GM13976 (cell line): ENCODE results near the gene ANTKMT.

Experiments
- DNase-seq: peaks from one replicate; pipeline ENCODE4 v3.0.0; 2012; ENCODE audit warnings: low spot score
- CTCF ChIP-seq: IDR thresholded peaks from 2 replicates; pipeline ENCODE4 v1.5.1; 2012; ENCODE audit warnings: borderline replicate concordance, mild to moderate bottlenecking; ENCODE audit not compliant: insufficient read depth; ENCODE audit errors: extremely low read depth, missing control alignments, control extremely low read depth
- in situ Hi-C: fragments of 300-500 bp; cut with MboI; formaldehyde crosslinking; loops from one replicate; pipeline ENCODE4 v1.12.0; 2022; ENCODE audit warnings: low sequenced_read_pairs, mixed read lengths, inconsistent platforms; ENCODE audit not compliant: unreplicated experiment

ANTKMT gene

GRCh38 chr16:674968-675883 lies 45.7 kb upstream of the ANTKMT start, which contains the start of gene RHBDL1:
Gene RHBDL1 (plus strand): TSS chr16:675671. CDS start chr16:675791, 120 bp downstream.
- no peak for TF ChIP-seq CTCF
- no peak for DNase-seq
- in situ Hi-C loops, result no loop called here

- in situ Hi-C loops, result no loop called here
- no peak for TF ChIP-seq CTCF
- DNase-seq, result no peak
Observed at GRCh38 chr16:675884-676564, 44.9 kb upstream of the ANTKMT start.

- no peak for DNase-seq
- in situ Hi-C loops, result no loop called here
- TF ChIP-seq CTCF, result no peak
Observed at GRCh38 chr16:676565-676902, 44.4 kb upstream of the ANTKMT start.

GRCh38 chr16:676913-677312 lies 44.0 kb upstream of the ANTKMT start:
- DNase-seq, result no peak
- in situ Hi-C loops, result no loop called here

GRCh38 chr16:677316-678190 lies 43.4 kb upstream of the ANTKMT start:
- TF ChIP-seq CTCF, result no peak
- in situ Hi-C loops, result no loop called here
- DNase-seq, result no peak

More at GRCh38 chr16:676913-677312, 44.0 kb upstream of the ANTKMT start:
- no peak for TF ChIP-seq CTCF
